Renal cortical epithelial cell (primary cell): ENCODE results near the gene VRTN. TPM values are rescaled to one million over a fixed set of nuclear protein-coding genes. Genes with fewer than 3 reads are reported as not detected.
"Not testable (repeated sequence)": the region's sequence is repeated elsewhere in the genome, so short reads cannot be mapped to it uniquely, and the experiment has no call there.

Experiments
- DNase-seq: peaks from one replicate; pipeline ENCODE4 v3.0.0-alpha.2; 2011; ENCODE audit warnings: low read depth
- total RNA-seq: library from RNA; depleted of rRNA; stranded (reverse); fragments of >200 nt; gene quantifications from 2 replicates; pipeline ENCODE4 v1.2.3, GENCODE V29; 2014

VRTN gene, protein sequence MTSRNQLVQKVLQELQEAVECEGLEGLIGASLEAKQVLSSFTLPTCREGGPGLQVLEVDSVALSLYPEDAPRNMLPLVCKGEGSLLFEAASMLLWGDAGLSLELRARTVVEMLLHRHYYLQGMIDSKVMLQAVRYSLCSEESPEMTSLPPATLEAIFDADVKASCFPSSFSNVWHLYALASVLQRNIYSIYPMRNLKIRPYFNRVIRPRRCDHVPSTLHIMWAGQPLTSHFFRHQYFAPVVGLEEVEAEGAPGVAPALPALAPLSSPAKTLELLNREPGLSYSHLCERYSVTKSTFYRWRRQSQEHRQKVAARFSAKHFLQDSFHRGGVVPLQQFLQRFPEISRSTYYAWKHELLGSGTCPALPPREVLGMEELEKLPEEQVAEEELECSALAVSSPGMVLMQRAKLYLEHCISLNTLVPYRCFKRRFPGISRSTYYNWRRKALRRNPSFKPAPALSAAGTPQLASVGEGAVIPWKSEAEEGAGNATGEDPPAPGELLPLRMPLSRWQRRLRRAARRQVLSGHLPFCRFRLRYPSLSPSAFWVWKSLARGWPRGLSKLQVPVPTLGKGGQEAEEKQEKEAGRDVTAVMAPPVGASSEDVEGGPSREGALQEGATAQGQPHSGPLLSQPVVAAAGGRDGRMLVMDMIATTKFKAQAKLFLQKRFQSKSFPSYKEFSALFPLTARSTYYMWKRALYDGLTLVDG
- not detected in 2 replicates for total RNA-seq

DNA sequence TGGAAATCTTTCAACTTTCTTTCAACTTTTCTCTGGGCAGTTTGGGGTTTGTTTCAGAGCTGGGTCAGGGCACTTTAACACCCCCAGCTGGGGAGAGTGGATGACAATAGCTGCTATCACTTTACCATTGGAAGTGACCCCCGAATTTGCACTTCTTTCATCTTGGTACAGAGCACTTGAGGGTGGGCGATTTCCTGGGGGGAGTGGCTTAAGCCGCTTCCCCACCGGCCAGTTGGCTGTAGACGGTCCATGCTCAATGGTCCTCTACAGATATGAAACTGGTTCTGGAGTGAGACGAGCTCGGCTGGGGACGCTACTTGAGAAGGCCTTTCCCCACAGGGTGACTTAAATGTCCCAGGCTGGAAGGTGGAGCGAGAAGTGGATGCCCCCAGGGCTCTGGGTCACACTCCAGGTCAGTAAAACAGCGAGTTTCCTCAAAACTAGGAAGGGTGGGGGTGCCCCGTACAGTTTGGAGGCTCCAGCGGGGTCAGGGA, at the start of gene VRTN:
Gene VRTN (plus strand): TSS at position 231 of the 494 bp plus-strand sequence. CDS start 8,313 bp downstream, outside the sequence.
- no peak for DNase-seq

DNA sequence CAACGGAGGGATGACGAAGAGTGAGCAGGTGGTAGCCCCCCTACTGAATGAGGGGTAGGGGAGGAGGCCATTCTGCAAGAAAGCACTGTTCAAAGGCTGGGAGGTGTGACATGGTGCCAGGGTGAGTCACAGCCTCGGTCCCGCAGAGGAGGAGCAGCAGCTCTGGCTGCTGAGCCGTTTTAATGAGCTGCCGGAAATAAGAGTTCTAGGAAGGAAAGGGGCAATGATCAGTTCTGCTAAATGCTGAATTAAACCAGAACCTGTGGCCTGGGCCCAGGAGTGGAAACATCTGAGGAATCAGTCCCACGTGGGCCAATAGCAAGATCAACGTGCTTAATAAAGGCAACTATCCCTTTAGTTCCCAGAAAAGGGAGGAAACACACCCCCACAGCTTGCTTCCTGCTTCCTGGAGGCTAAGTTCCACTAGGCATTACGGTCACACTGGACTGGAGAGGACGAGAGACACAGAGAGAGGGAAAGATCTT, 49.2 kb upstream of the VRTN start:
- peak; percentile 23 for DNase-seq

DNA sequence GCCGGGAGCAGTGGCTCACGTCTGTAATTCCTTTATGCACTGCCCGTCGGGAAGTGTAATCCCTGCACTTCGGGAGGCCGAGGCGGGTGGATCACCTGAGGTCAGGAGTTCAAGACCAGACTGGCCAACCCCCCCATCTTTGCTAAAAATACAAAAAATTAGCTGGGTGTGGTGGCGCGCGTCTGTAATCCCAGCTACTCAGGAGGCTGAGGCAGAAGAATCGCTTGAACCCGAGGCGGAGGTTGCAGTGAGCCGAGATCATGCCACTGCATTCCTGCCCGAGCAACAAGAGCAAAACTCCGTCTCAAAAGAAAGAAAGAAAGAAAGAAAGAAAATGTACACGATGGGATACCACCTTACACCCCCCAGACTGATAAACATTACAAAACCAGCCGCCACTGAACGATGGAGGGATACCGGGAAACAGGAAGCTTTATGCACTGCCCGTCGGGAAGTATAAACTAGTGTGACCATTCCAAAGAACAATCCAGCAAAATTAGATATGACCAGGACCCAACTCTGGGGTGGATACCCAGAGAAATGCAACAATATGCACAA, 46.6 kb upstream of the VRTN start:
- DNase-seq: no peak

DNA sequence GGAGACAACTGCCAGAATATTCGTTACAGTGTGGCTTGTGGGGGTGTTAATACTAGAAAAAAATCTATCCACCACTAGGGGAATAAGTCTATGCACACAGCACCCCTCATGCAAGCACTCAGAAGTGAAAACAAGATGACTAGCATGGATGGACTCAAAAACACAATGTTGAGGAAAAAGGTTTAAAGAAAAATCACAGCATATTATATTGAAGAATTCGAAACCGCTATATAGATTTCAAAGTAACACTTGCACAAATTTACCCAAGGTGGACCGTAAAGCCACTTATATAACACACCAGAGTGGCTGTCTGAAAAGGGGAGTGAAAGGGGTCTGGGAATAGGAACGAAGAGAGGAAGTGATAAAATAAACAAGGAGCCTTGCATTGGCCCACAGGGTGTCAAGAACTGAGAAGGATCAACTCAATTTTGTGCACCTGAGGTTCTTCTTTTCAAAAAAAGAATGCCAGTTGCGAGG, 46.1 kb upstream of the VRTN start:
- peak; percentile 72 for DNase-seq

DNA sequence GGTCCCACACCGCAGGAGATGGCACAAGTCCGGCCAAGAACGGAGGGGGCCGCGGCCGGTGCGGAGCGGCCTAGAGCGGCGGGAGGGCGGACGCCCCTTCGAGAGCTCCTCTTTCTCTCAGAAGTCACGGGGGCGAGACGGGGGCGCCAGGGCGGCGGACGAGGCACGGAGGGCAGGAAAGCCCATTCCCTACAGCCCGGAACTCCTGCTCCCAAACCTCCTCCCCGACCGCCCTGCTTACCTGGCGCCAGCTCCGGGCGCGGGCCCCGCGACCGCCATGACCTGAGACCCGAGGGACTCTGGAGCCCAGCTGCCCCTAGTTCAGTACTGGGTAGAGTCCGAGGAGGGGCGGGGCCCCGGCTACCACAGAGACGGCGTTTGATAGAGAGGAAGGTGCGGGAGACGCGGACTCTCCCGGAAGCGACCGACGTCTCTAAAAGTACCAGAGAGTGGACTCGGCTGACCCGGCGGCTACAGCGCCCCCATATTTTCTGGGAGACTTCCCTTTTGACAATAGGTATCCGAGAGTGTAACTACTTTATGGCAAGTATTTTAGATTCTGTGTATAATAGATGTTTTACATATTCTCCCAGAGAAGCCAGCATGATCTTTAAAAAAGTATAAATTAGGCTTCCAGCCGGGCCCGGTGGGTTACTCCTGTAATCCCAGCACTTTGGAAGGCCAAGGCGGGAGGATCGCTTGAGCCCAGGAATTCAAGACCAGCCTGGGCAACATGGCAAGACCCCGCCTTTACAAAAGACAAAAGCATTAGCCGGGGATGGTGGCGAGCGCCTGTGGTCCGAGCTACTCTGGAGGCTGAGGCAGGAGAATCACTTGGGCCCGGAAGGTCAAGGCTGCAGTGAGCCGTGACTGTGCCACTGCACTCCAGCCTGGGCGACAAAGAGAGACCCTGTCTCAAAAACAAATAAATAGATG, 45.4 kb upstream of the VRTN start, which contains the start of gene ABCD4:
Gene ABCD4 (minus strand): TSS at position 301 of the 936 bp plus-strand sequence. CDS start 22 bp downstream, at position 279.
- DNase-seq: peak; percentile 84

DNA sequence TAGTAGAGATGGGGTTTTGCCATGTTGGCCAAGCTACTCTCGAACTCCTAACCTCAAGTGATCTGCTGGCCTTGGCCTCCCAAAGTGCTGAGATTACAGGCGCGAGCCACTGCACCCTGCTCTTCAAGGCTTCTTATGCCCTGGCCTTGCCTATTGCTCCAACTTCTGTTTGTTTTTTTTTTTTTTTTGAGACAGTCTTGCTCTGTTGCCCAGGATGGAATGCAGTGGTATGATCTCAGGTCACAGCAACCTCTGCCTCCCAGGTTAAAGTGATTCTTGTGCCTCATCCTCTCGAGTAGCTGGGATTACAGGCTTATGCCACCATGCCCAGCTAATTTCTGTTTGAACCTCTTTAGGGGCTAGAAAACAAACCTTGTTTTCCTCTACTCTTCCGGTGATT, 39.6 kb upstream of the VRTN start:
- DNase-seq: peak; percentile 18

DNA sequence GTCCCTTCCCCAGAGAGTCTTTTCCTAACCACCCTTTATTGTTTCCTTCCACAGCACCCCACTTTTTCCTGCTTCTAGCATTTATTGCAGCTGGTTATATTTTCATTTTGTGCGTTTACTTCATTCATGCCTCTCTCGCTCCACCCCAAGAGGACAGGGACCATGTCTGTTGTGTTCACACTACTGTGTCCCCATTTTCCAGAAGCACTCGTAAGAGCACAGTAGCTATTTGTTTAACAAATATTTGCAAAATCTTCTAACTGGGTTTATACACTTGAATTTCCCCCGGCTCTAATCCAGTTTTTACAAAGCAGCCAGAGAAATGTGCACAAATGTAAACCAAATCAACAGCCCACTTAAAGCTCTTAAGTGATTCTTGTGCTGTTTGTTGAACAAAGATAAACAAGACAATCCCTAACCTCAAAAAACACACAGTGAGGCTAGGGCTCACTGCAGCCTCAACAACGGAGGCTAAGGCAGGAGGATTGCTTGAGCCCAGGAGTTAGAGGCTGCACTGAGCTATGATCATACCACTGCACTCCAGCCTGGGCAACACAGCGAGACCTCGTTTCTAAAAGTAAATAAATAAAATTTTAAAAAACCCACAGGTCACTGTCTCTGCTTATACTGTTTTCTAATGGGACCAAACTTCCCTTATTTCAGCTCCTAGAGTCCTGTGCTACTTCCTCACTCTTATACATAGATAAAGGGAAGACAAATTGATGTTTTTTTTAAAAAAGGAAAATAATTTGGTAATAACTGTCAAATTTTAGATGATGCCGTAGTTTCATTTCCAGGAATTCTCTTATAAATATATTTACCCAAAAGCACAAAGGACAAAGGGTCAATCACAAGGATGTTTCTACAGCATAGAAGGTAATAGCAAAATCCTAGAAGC, 38.9 kb upstream of the VRTN start:
- DNase-seq: no peak

DNA sequence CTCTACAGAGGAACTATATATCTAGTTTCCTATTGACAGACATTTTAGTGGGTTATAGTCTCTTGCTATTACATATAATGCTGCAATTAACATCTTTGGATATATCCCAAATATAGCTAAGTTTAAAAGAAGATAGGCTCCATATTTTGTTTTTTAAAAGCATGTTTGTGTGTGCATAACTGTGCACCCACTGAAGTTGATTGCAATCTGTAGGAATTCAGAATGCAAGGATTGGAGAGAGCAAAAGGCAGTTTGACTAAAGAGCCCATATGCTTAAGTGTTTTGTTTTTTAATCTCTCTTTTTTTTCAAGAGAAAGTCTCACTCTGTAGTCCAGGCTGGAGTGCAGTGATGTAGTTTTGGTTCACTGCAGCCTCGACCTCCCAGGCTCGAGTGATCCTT, 36.1 kb upstream of the VRTN start:
- DNase-seq: no peak

DNA sequence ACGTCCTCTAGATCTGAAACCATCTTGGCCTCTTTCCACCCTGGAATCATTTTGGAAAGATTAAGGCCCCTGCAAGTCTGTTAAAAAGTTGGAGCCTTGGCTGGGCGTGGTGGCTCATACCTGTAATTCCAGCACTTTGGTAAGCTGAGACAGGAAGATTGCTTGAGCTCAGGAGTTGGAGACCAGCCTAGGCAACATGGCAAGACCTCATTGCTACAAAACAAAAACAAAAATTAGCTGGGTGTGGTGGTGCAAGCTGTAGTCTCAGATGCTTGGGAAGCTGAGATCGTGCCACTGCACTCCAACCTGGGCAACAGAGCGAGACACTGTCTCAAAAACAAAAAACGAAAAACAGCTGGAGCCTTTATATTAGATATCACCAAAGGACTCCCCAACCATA, 34.7 kb upstream of the VRTN start:
- no peak for DNase-seq

DNA sequence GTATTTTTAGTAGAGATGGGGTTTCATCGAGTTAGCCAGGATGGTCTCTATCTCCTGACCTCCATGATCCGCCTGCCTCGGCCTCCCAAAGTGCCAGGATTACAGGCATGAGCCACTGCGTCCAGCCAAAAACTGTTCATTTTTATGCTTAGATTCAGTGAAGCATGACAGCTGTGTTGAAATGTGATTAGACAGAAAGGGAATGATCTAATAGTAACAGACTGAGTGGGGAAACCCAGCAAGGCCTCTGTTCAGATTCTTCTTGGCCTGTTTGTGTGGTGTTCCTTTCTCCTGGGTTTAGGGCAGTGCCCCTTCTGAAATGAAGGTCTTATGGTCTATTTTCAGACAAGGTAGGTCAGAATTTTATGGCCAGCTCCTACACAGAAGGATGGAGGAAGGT, 33.7 kb upstream of the VRTN start:
- peak; percentile 67 for DNase-seq

DNA sequence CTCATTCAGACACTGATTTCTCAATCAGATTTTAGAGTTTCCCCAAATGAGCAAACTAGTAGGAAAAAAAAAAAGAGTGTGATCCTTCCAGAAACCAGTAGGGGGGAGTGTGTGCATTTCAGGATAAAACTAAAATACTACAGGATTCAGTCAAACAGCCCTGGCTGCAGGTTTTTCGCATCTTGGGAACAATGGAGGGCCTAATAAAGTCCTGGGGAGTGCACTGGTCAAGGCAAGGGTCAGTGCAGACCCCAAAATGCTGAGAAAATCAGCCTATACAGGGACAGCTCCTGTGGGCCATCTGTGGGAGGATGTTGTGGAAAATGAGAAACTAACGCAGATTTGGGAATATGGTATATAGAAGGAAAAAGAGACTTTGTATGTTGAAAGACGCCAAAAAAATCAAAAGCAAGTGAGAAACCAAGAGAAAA, 23.3 kb upstream of the VRTN start:
- peak; percentile 41 for DNase-seq

DNA sequence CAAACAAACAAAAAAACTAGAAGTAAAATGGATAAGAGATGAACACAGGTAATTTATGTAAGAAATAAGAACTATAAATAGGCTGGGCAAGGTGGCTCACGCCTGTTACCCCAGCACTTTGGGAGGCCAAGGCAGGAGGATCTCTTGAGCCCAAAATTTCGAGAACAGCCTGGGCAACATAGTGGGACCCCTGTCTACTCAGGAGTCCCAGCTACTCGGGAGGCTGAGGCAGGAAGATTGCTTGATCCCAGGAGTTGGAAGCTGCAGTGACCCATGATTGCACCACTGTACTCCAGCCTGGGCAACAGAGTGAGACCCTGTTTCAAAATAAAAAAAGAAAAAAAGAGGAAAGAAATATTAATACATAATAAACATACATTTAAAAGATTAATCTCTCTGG, 22.8 kb upstream of the VRTN start:
- DNase-seq: no peak

DNA sequence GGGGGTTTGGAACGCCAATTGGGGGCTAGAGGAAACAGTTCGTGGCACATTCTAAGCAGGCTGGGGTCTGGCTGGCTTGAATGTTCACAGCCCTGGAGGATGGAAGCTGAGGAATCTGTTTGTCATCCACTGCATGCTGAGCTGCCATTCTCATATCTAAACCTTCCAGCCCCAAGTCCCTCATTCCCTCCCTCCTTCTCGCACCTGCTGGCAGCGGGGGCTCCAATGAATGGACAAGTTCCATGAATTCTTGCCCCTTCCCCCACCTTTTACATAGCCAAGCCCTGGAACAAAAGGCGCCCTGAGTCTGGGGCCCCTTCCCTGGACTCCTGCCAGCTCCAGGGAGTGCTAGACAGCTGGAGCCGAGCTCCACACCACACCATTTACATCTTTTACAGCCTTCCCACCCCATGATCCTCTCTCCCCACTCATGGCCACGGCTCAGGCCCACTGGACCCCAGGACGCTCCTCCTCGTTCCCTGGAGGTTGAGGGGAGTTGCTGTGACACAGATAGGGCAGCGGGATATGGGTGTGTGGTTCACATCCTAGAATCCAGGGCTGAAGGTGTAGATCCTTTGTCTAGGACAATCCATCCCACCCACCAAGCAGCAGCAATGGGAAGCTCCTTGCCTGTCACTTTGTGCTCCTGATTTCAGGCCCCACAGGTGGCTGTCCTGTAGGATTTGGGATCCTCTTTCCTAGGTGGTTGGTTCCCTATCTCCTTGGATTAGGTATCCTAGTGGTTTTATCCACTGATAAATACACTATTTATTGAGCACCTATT, 21.7 kb upstream of the VRTN start:
- no peak for DNase-seq

DNA sequence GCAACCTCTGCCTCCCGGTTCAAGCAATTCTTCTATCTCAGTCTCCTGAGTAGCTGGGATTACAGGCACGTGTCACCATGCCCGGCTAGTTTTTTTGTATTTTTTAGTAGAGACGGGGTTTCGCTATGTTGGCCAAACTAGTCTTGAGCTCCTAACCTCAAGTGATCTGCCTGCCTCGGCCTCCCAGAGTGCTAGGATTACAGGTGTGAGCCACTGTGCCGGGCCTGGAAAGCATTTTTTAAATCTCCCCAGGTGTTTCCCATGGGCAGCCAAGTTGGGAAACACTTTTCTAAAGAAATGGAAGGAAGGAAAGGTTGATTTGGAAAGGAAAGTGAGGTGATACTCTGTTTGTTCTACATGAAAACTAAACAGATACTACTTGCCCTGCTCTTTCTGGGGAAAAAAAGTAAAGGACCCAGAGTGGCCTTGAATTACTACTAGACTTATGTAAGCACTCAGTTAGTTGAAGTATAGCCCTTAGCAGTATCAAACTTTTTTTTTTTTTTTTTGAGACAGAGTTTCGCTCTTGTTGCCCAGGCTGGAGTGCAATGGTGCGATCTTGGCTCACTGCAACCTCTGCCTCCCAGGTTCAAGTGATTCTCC, 18.2 kb upstream of the VRTN start:
- DNase-seq: not testable (repeated sequence)

DNA sequence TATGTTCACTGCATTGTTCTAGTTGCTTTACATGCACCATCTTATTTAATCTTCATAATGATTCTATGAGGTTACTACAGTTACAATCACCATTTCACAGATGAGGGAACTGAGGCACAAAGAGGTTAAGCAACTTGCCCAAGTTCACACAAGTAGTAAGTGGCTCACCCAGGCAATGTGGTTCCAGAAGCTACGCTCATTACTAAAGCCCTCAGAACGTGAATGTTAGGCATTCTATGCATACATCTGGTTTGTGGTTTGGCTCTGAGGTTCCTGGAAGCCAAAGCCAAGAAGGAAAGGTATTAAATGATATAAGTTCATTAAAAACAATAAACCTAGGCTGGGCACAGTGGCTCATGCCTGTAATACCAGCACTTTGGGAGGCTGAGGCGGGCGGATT, 14.4 kb upstream of the VRTN start:
- peak; percentile 40 for DNase-seq

DNA sequence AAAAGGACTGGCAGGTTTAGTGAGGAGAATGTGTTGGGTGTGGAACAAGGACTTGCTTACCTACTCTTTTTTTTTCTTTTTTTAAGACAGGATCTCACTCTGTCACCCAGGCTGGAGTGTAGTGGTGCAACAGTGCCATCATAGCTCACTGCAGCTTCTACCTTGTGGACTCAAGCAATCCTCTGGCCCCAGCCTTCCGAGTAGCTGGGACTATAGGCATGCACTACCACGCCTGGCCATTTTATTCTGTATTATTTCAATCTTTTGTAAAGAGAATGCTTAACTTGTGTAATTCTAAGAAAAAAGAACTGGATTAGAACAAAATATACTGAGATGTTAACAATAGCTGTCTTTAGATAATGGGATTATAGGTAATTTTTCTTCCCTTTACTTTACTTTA, 1.9 kb upstream of the VRTN start:
- DNase-seq: no peak

DNA sequence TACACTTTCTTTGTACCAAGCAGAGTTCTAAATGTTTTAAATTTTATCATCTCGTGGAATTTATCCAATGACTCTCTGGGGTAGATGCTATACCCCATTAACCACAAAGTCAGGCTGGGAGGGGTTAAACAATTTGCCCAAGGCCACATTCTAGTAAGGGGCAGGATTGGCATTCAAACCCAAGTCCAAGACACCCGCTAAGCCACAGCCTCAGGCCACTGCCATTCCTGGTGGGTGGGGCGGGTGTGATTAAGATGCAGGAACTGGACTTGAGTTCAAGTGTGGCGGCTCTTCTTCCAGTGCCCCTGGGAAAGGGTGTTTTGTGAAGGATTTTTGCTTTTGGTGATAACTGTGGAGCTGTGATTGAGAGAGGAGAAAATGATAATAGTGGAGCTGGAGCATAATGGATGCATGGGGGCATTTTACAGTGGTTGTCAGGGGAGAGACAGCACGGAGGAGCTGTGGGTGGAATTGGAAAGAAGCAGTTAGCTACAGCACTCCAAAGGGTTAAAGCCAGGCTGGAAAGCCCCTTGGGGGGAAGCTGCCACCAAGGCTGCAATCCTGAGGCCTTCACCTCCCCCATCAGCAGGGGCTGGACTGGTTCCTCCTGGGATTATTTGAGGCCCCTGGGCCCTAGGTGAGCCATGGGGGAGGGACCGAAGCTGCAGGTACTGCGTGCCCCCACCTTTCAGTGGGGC, 1.0 kb upstream of the VRTN start:
- peak; percentile 34 for DNase-seq

DNA sequence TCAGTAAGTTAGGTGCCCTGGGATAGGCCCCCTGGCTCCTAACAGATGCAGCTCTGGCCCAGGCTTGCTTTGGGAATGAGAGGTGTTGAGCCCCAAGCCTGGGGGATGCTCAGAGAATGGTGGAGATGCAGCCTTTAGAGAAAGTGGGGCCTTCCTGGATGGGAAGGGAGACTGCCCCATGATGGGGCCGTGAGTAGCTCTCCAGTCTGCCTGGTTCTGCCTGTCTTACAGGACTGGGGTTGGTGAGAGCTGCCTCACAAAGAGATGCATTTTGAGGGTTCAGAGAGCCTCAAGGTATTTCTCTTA, 523 bp upstream of the VRTN start:
- DNase-seq: no peak
